ENCODE data around the gene BOK.
"Not testable (repeated sequence)": the region's sequence is repeated elsewhere in the genome, so short reads cannot be mapped to it uniquely, and the experiment has no call there.

Gene BOK

GRCh38 chr2:241525818-241526780, 32.4 kb upstream of the BOK start:
- not testable (repeated sequence) for H3K36me3 ChIP-seq (ENCODE audit: control insufficient read depth in 5 of 5, insufficient read depth in 5 of 5, low read length in 5 of 5); H3K27ac ChIP-seq (ENCODE audit: low read depth, low read length); H3K9me3 ChIP-seq (ENCODE audit: control insufficient read depth in 5 of 5, low read length in 5 of 5); H3K27me3 ChIP-seq (ENCODE audit: control insufficient read depth in 5 of 5, insufficient read depth in 4 of 5, low read length in 5 of 5); H3K4me3 ChIP-seq (ENCODE audit: low read depth in 1 of 5, low read length in 5 of 5); H3K9ac ChIP-seq (ENCODE audit: low read length in 5 of 5); H3K4me1 ChIP-seq (ENCODE audit: control insufficient read depth in 5 of 5, insufficient read depth in 5 of 5, low read length in 5 of 5)

DNA sequence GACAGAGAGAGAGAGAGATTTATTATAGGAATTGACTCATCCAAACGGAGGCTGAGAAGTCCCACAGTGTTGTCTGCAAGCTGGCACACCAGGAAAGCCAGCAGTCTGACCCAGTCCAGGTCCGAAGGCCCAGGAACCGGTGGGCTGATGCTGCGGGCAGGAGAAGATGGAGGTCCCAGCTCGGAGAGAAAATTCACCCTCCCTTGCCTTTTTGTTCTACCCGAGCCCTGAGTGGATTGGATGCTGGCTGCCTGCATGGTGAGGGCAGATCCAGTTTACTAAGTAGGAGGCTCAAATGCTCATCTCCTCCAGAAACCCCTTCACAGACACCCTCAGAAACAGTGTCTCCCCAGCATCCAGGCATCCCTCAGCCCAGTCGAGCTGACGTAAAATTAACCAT, 28.0 kb upstream of the BOK start:
- no peak overlapping the region for H3K9ac ChIP-seq (ENCODE audit: low read length in 5 of 5)
- H3K27me3 ChIP-seq (ENCODE audit: control insufficient read depth in 5 of 5, insufficient read depth in 4 of 5, low read length in 5 of 5): no peaks in the 10 kb centered on the region
- no peaks in the 10 kb centered on the region for H3K9me3 ChIP-seq (ENCODE audit: control insufficient read depth in 5 of 5, low read length in 5 of 5)
- H3K4me3 ChIP-seq (ENCODE audit: low read depth in 1 of 5, low read length in 5 of 5): no peak overlapping the region
- H3K27ac ChIP-seq (ENCODE audit: low read depth, low read length): no peak overlapping the region
- H3K4me1 ChIP-seq (ENCODE audit: control insufficient read depth in 5 of 5, insufficient read depth in 5 of 5, low read length in 5 of 5): peaks cover 0 to 5% (median 0%) of the 10 kb centered on the region in 5 donors
- H3K36me3 ChIP-seq (ENCODE audit: control insufficient read depth in 5 of 5, insufficient read depth in 5 of 5, low read length in 5 of 5): no peaks in the 10 kb centered on the region

- no peaks in the 10 kb centered on the region for H3K36me3 ChIP-seq (ENCODE audit: control insufficient read depth in 5 of 5, insufficient read depth in 5 of 5, low read length in 5 of 5)
- no peak overlapping the region for H3K9ac ChIP-seq (ENCODE audit: low read length in 5 of 5)
- no peak overlapping the region for H3K4me3 ChIP-seq (ENCODE audit: low read depth in 1 of 5, low read length in 5 of 5)
- H3K4me1 ChIP-seq (ENCODE audit: control insufficient read depth in 5 of 5, insufficient read depth in 5 of 5, low read length in 5 of 5): peaks cover 0 to 5% (median 0%) of the 10 kb centered on the region in 5 donors
- H3K27ac ChIP-seq (ENCODE audit: low read depth, low read length): no peak overlapping the region
- H3K27me3 ChIP-seq (ENCODE audit: control insufficient read depth in 5 of 5, insufficient read depth in 4 of 5, low read length in 5 of 5): no peaks in the 10 kb centered on the region
- H3K9me3 ChIP-seq (ENCODE audit: control insufficient read depth in 5 of 5, low read length in 5 of 5): no peaks in the 10 kb centered on the region
These were observed 27.3 kb upstream of the BOK start for GRCh38 chr2:241531161-241531722.

GRCh38 chr2:241532168-241532567, 26.4 kb upstream of the BOK start:
- Histone ChIP-seq H3K9me3 (ENCODE audit: control insufficient read depth in 5 of 5, low read length in 5 of 5) (no peaks in the 10 kb centered on the region), H3K4me1 (ENCODE audit: control insufficient read depth in 5 of 5, insufficient read depth in 5 of 5, low read length in 5 of 5) (peaks cover 0 to 5% (median 0%) of the 10 kb centered on the region in 5 donors), H3K9ac (ENCODE audit: low read length in 5 of 5) (no peak overlapping the region), H3K27me3 (ENCODE audit: control insufficient read depth in 5 of 5, insufficient read depth in 4 of 5, low read length in 5 of 5) (no peaks in the 10 kb centered on the region), H3K27ac (ENCODE audit: low read depth, low read length) (no peak overlapping the region), H3K4me3 (ENCODE audit: low read depth in 1 of 5, low read length in 5 of 5) (no peak overlapping the region), H3K36me3 (ENCODE audit: control insufficient read depth in 5 of 5, insufficient read depth in 5 of 5, low read length in 5 of 5) (no peaks in the 10 kb centered on the region)

DNA sequence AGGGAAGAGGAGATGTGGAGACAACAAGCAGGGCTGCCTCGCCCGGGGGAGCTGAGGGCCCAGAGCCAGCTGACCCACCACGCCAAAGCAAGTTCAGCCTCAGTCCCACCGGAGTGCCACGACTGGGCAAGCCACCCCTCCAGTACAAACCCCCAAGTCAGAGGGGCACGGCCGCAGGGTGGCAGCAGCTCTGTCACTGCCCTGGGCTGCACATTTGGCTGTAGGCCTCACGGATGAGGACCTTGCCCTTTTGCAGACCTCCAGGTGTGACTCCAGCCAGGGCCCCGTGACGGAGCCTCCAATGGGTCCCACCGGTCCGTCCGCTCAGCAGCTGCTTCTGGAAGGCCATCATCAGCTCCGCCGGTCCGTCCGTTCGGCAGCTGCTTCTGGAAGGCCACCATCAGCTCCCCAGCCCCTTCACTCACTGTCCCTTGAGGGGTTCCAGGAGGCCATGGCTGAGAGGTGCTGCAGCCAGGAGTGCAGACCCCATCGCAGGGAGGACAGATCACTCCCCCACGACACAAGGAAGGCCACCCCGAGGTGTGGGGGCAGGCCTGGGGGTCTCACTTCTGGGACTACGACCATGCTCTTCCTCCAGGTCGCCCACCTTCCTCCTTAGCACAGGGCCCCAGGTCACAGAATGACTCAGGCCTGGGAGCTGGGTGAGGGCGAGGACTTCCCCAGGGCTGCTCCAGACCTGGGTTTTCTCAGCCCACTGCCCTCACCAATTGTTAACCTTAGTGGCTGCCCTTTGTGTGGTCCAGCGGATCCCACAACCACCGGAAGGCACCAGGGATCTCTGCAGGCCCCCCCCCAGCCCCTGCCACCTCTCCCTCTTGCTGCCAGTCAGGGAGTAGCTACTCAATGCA, 25.6 kb upstream of the BOK start:
- H3K9ac ChIP-seq (ENCODE audit: low read length in 5 of 5): no peak overlapping the region
- no peaks in the 10 kb centered on the region for H3K9me3 ChIP-seq (ENCODE audit: control insufficient read depth in 5 of 5, low read length in 5 of 5)
- H3K36me3 ChIP-seq (ENCODE audit: control insufficient read depth in 5 of 5, insufficient read depth in 5 of 5, low read length in 5 of 5): no peaks in the 10 kb centered on the region
- H3K27ac ChIP-seq (ENCODE audit: low read depth, low read length): no peak overlapping the region
- H3K27me3 ChIP-seq (ENCODE audit: control insufficient read depth in 5 of 5, insufficient read depth in 4 of 5, low read length in 5 of 5): no peaks in the 10 kb centered on the region
- H3K4me1 ChIP-seq (ENCODE audit: control insufficient read depth in 5 of 5, insufficient read depth in 5 of 5, low read length in 5 of 5): peaks cover 0 to 5% (median 0%) of the 10 kb centered on the region in 5 donors
- H3K4me3 ChIP-seq (ENCODE audit: low read depth in 1 of 5, low read length in 5 of 5): no peak overlapping the region

DNA sequence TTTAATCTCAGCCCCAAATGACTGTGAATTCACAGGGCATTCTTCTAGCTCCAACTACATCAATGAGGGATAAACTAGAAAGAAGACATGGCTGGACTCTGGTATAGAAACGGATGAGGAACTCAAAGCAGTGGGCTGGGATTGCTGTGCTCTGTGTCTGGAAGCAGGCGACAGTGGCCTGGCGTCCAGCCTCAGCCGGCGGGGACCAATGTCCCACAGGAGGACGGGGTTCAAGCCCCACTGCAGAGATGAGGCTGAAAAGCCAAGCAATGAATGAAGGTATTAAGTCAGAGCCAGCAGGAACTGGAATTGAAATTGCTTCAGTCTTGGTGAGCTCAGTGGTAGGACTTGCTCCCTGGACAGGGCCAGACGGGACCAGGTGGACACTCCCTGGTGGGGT, 24.3 kb upstream of the BOK start:
- Histone ChIP-seq H3K9ac (ENCODE audit: low read length in 5 of 5) (no peak overlapping the region), H3K27me3 (ENCODE audit: control insufficient read depth in 5 of 5, insufficient read depth in 4 of 5, low read length in 5 of 5) (no peaks in the 10 kb centered on the region), H3K36me3 (ENCODE audit: control insufficient read depth in 5 of 5, insufficient read depth in 5 of 5, low read length in 5 of 5) (no peaks in the 10 kb centered on the region), H3K4me1 (ENCODE audit: control insufficient read depth in 5 of 5, insufficient read depth in 5 of 5, low read length in 5 of 5) (peaks cover 0 to 5% (median 0%) of the 10 kb centered on the region in 5 donors), H3K27ac (ENCODE audit: low read depth, low read length) (no peak overlapping the region), H3K4me3 (ENCODE audit: low read depth in 1 of 5, low read length in 5 of 5) (no peak overlapping the region), H3K9me3 (ENCODE audit: control insufficient read depth in 5 of 5, low read length in 5 of 5) (no peaks in the 10 kb centered on the region)

GRCh38 chr2:241534701-241535375, 23.7 kb upstream of the BOK start:
- Histone ChIP-seq H3K27me3 (ENCODE audit: control insufficient read depth in 5 of 5, insufficient read depth in 4 of 5, low read length in 5 of 5) (no peaks in the 10 kb centered on the region), H3K36me3 (ENCODE audit: control insufficient read depth in 5 of 5, insufficient read depth in 5 of 5, low read length in 5 of 5) (no peaks in the 10 kb centered on the region)

GRCh38 chr2:241535871-241536655, 22.5 kb upstream of the BOK start:
- Histone ChIP-seq H3K36me3 (ENCODE audit: control insufficient read depth in 5 of 5, insufficient read depth in 5 of 5, low read length in 5 of 5) (no peaks in the 10 kb centered on the region), H3K4me1 (ENCODE audit: control insufficient read depth in 5 of 5, insufficient read depth in 5 of 5, low read length in 5 of 5) (peaks cover 0 to 12% (median 8%) of the 10 kb centered on the region in 5 donors), H3K4me3 (ENCODE audit: low read depth in 1 of 5, low read length in 5 of 5) (no peak overlapping the region), H3K27ac (ENCODE audit: low read depth, low read length) (no peak overlapping the region), H3K27me3 (ENCODE audit: control insufficient read depth in 5 of 5, insufficient read depth in 4 of 5, low read length in 5 of 5) (no peaks in the 10 kb centered on the region), H3K9me3 (ENCODE audit: control insufficient read depth in 5 of 5, low read length in 5 of 5) (no peaks in the 10 kb centered on the region), H3K9ac (ENCODE audit: low read length in 5 of 5) (no peak overlapping the region)

More at GRCh38 chr2:241534701-241535375, 23.7 kb upstream of the BOK start:
- H3K4me1 ChIP-seq (ENCODE audit: control insufficient read depth in 5 of 5, insufficient read depth in 5 of 5, low read length in 5 of 5): peaks cover 0 to 5% (median 0%) of the 10 kb centered on the region in 5 donors
- H3K9me3 ChIP-seq (ENCODE audit: control insufficient read depth in 5 of 5, low read length in 5 of 5): no peaks in the 10 kb centered on the region
- H3K9ac ChIP-seq (ENCODE audit: low read length in 5 of 5): no peak overlapping the region
- no peak overlapping the region for H3K4me3 ChIP-seq (ENCODE audit: low read depth in 1 of 5, low read length in 5 of 5)
- H3K27ac ChIP-seq (ENCODE audit: low read depth, low read length): no peak overlapping the region

Data from subcutaneous abdominal adipose tissue (tissue), 5 donors.